Body of pancreas (tissue), 4 donors: ENCODE results near the gene GPLD1. TPM values are rescaled to one million over a fixed set of nuclear protein-coding genes. Genes with fewer than 3 reads are reported as not detected.

Source experiments
- ATAC-seq: fragments of 150-250 bp; one replicate; pipeline ENCODE4 v1.9.1; 2016
- DNase-seq, 4 donors: peaks; one replicate each; pipeline ENCODE4 v3.0.0-alpha.2; 2019
- H3K27ac ChIP-seq, 4 donors: fragments of 200-600 bp; sonication (generic); 1 replicate in 3 of 4; 2 replicates in 1 of 4; pipeline versions ENCODE4 v1.5.1 to v1.6.1; 2016 to 2019; ENCODE audit warnings: mild to moderate bottlenecking in 1 of 4, mixed read lengths in 1 of 4, moderate library complexity in 1 of 4
- H3K27me3 ChIP-seq, 2 donors: fragments of 200-600 bp; sonication (generic); one replicate each; pipeline ENCODE4 v1.6.0; 2016; ENCODE audit warnings: mild to moderate bottlenecking in 1 of 2
- H3K36me3 ChIP-seq, 2 donors: fragments of 200-600 bp; sonication (generic); replicated peaks in 1 of 2; 2 replicates each; pipeline ENCODE4 v1.5.1; 2016; ENCODE audit warnings: low read depth in 2 of 2; ENCODE audit not compliant: insufficient read depth in 1 of 2
- H3K4me1 ChIP-seq: fragments of 200-600 bp; sonication (generic); one replicate; pipeline ENCODE4 v1.6.0; 2016
- H3K4me3 ChIP-seq, 2 donors: fragments of 200-600 bp; sonication (generic); 1 replicate in 1 of 2; 2 replicates in 1 of 2; pipeline ENCODE4 v1.5.1; 2016 to 2019
- H3K9me3 ChIP-seq, 3 donors: fragments of 200-600 bp; sonication (generic); 1 replicate in 2 of 3; 2 replicates in 1 of 3; pipeline ENCODE4 v1.5.1; 2016
- CTCF ChIP-seq, 7 experiments: fragments of 450-650 bp in 4 of 7; fragments of 200-600 bp in 3 of 7; sonication (generic) in 3 of 7; IDR thresholded peaks; one replicate each; pipeline ENCODE4 v1.5.1; 2016 to 2019; ENCODE audit warnings: antibody characterized with exemption in 7 of 7
- POLR2A ChIP-seq, 3 donors: fragments of 450-650 bp; IDR thresholded peaks; one replicate each; pipeline ENCODE4 v1.6.1; 2016; ENCODE audit warnings: antibody characterized with exemption in 3 of 3, mild to moderate bottlenecking in 2 of 3
- WGBS, 2 donors: methylation state at CpG; one replicate each; pipeline ENCODE4 v1.1.5; 2017; 5-methylcytosine and 5-hydroxymethylcytosine counted together
- intact Hi-C: fragments of 100-400 bp; cut with DNase I; formaldehyde crosslinking; loops from one replicate; pipeline ENCODE4 v1.15.1; 2023
- total RNA-seq, 2 donors: library from RNA; depleted of rRNA; stranded (reverse); fragments of >200 nt; gene quantifications; one replicate each; pipeline ENCODE4 v1.1.0, GENCODE V29; 2016

GPLD1 gene
- total RNA-seq, 2 donors from 2014 or later = 0.66 to 2.6 TPM

GRCh38 chr6:24429146-24429545, 60.2 kb downstream of the GPLD1 start:
- intact Hi-C loops = no loop called here
- H3K9me3 ChIP-seq = no peaks in the 10 kb centered on the region
- no peaks in the 10 kb centered on the region for H3K4me1 ChIP-seq
- H3K27ac ChIP-seq = no peak overlapping the region
- H3K27me3 ChIP-seq = no peaks in the 10 kb centered on the region
- TF ChIP-seq POLR2A (IDR thresholded peaks at IDR 0.05) (no peak), CTCF (IDR thresholded peaks at IDR 0.05) (no peak)
- H3K4me3 ChIP-seq = no peak overlapping the region
- H3K36me3 ChIP-seq = peaks cover 0 to 4% of the 10 kb centered on the region in 2 donors
- DNase-seq = no peak
- no peak for ATAC-seq
- WGBS, 2 donors = 80 to 85% methylated on average over 3 of the region's 3 CpGs

GRCh38 chr6:24428615-24429014, 60.8 kb downstream of the GPLD1 start:
- intact Hi-C loops = no loop called here
- Histone ChIP-seq H3K4me1 (no peaks in the 10 kb centered on the region), H3K27me3 (no peaks in the 10 kb centered on the region), H3K27ac (no peak overlapping the region), H3K36me3 (peaks cover 0 to 5% of the 10 kb centered on the region in 2 donors), H3K4me3 (no peak overlapping the region), H3K9me3 (no peaks in the 10 kb centered on the region)
- TF ChIP-seq POLR2A (IDR thresholded peaks at IDR 0.05) (no peak), CTCF (IDR thresholded peaks at IDR 0.05) (no peak)
- ATAC-seq (no peak), DNase-seq (no peak)
- 95 to 98% methylated on average over 2 of the region's 2 CpGs for whole genome bisulfite sequencing, 2 donors

GRCh38 chr6:24426729-24427446, 62.5 kb downstream of the GPLD1 start:
- TF ChIP-seq CTCF (IDR thresholded peaks at IDR 0.05) (no peak), POLR2A (IDR thresholded peaks at IDR 0.05) (no peak)
- Histone ChIP-seq H3K4me1 (no peaks in the 10 kb centered on the region), H3K4me3 (no peak overlapping the region), H3K27me3 (no peaks in the 10 kb centered on the region), H3K9me3 (no peaks in the 10 kb centered on the region), H3K36me3 (peaks cover 4 to 15% of the 10 kb centered on the region in 2 donors), H3K27ac (no peak overlapping the region)
- DNase-seq = no peak
- no peak for ATAC-seq
- intact Hi-C loops = no loop called here
- WGBS, 2 donors = 85 to 89% methylated on average over 10 of the region's 10 CpGs

GRCh38 chr6:24425091-24425490, 64.3 kb downstream of the GPLD1 start:
- Histone ChIP-seq H3K27me3 (no peaks in the 10 kb centered on the region), H3K4me3 (no peak overlapping the region), H3K27ac (no peak overlapping the region), H3K9me3 (no peaks in the 10 kb centered on the region), H3K4me1 (no peaks in the 10 kb centered on the region), H3K36me3 (peaks cover 4 to 19% of the 10 kb centered on the region in 2 donors)
- no peak for DNase-seq
- TF ChIP-seq CTCF (IDR thresholded peaks at IDR 0.05) (no peak), POLR2A (IDR thresholded peaks at IDR 0.05) (no peak)
- WGBS, 2 donors = 77% methylated on average over 2 of the region's 2 CpGs
- intact Hi-C loops = no loop called here
- ATAC-seq = no peak

GRCh38 chr6:24419526-24419925, 69.9 kb downstream of the GPLD1 start:
- Histone ChIP-seq H3K9me3 (no peaks in the 10 kb centered on the region), H3K4me3 (no peak overlapping the region), H3K36me3 (peaks cover 4 to 47% of the 10 kb centered on the region in 2 donors), H3K27me3 (no peaks in the 10 kb centered on the region), H3K4me1 (no peaks in the 10 kb centered on the region), H3K27ac (no peak overlapping the region)
- intact Hi-C loops = no loop called here
- DNase-seq (no peak), ATAC-seq (no peak)
- no peak for TF ChIP-seq POLR2A (IDR thresholded peaks at IDR 0.05)
